Measurements from ENCODE around the gene AGAP1. TPM values are rescaled to one million over a fixed set of nuclear protein-coding genes. Genes with fewer than 3 reads are reported as not detected.
A peak's percentile ranks its signal among the peaks of the same experiment; 100 is the strongest.

AGAP1 gene
- total and polyA plus RNA-seq, 9 donors, result 5.7 to 32.2 (median 20.2) TPM

GRCh38 chr2:236051806-236052205 lies 558.0 kb downstream of the AGAP1 start:
- intact Hi-C loops (cut with DNase I), result no loop called here
- TF ChIP-seq, protein P1, sequence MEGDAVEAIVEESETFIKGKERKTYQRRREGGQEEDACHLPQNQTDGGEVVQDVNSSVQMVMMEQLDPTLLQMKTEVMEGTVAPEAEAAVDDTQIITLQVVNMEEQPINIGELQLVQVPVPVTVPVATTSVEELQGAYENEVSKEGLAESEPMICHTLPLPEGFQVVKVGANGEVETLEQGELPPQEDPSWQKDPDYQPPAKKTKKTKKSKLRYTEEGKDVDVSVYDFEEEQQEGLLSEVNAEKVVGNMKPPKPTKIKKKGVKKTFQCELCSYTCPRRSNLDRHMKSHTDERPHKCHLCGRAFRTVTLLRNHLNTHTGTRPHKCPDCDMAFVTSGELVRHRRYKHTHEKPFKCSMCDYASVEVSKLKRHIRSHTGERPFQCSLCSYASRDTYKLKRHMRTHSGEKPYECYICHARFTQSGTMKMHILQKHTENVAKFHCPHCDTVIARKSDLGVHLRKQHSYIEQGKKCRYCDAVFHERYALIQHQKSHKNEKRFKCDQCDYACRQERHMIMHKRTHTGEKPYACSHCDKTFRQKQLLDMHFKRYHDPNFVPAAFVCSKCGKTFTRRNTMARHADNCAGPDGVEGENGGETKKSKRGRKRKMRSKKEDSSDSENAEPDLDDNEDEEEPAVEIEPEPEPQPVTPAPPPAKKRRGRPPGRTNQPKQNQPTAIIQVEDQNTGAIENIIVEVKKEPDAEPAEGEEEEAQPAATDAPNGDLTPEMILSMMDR (IDR thresholded peaks at IDR 0.05), result no peak
- TF ChIP-seq EP300 (IDR thresholded peaks at IDR 0.05), result no peak
- TF ChIP-seq POLR2A (IDR thresholded peaks at IDR 0.05), result no peak
- Histone ChIP-seq H3K4me1 (ENCODE audit: insufficient read depth) (no peaks in the 10 kb centered on the region), H3K36me3 (no peaks in the 10 kb centered on the region), H3K4me3 (no peak overlapping the region), H3K27me3 (no peaks in the 10 kb centered on the region), H3K9me3 (no peaks in the 10 kb centered on the region), H3K27ac (no peak overlapping the region)
- WGBS, 3 donors, result 65 to 69% (median 68%) methylated on average over 11 of the region's 11 CpGs
- DNase-seq, result peak in 1 of 5 donors; percentile 31

DNA sequence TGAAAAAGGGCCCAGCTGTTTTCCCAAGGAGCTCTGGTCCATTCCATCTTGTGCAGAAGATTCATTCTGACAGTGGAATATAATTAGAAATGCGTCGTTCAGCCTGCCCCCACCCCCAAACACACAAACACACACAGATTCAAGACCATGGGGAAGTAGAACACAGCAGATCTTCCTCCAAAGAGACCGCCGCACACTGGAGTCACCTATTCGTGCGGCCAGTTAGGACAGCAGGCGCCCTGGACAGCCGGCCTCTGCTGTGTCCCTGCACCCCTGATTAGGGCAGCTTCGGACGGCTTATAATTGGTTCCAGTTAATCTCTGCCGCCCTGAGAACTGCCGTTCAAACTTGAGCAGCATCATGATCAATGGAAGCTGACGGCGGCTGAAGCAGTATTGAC lies 558.4 kb downstream of the AGAP1 start:
- H3K27ac ChIP-seq, result no peak overlapping the region
- no peak for DNase-seq
- no peak for TF ChIP-seq EP300 (IDR thresholded peaks at IDR 0.05)
- TF ChIP-seq, protein P1 (IDR thresholded peaks at IDR 0.05), result no peak
- TF ChIP-seq POLR2A (IDR thresholded peaks at IDR 0.05), result no peak
- no peaks in the 10 kb centered on the region for H3K4me1 ChIP-seq (ENCODE audit: insufficient read depth)
- no peak overlapping the region for H3K4me3 ChIP-seq
- no peaks in the 10 kb centered on the region for H3K36me3 ChIP-seq
- intact Hi-C loops (cut with DNase I), result no loop called here
- no peaks in the 10 kb centered on the region for H3K27me3 ChIP-seq
- H3K9me3 ChIP-seq, result no peaks in the 10 kb centered on the region
- 85 to 93% (median 88%) methylated on average over 14 of the region's 14 CpGs for WGBS, 3 donors

DNA sequence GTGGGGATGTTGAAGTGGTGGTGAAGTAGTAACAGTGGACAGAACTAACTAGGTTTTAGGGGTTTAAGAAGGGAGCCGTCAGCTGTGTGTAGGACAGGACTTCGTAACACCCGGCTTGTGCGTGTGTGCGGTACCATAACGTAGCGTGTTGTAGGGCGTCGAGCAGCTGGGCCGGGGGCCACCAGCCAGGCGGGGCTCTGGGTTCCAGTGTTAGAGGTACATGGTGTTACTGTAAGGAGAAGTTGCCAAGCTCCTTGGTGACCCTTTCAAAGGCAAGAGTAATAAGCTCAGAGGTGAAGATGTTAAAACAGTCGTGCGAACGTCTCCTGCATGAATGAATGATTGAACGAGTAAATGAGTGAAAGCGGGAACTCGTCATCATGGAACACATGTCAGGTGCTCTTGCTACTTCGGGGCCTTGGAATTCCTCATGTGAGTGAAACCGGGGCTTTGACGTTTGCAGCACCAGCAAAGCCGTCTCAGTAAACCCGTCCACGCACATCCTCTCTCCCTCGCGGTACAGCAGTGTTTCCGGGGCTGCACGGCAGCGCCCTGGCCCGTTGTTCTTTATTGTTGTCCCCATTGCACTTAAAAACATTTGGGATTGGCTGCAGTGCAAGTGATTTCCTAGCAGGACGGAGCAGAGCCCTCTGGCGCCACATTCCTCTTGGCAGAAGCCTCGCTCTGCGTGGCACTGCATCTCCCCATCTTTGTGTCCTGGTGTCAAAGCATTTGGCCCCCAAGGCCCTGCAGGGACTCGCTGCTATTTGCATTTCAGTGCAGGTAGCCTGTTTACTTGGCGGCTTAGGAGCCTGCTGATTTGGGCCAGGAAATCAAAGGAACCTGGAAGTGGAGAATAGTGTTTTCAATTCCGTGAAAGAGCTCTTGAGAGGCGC lies 559.3 kb downstream of the AGAP1 start:
- Histone ChIP-seq H3K4me3 (no peak overlapping the region), H3K9me3 (no peaks in the 10 kb centered on the region), H3K27me3 (no peaks in the 10 kb centered on the region), H3K4me1 (ENCODE audit: insufficient read depth) (no peaks in the 10 kb centered on the region), H3K27ac (no peak overlapping the region), H3K36me3 (no peaks in the 10 kb centered on the region)
- intact Hi-C loops (cut with DNase I), result no loop called here
- 89 to 90% (median 89%) methylated on average over 37 of the region's 37 CpGs for WGBS, 3 donors
- TF ChIP-seq, protein P1 (IDR thresholded peaks at IDR 0.05), result no peak
- TF ChIP-seq EP300 (IDR thresholded peaks at IDR 0.05), result no peak
- TF ChIP-seq POLR2A (IDR thresholded peaks at IDR 0.05), result no peak
- DNase-seq, result no peak

GRCh38 chr2:236054125-236054524 lies 560.3 kb downstream of the AGAP1 start:
- H3K27ac ChIP-seq, result no peak overlapping the region
- H3K4me1 ChIP-seq (ENCODE audit: insufficient read depth), result no peaks in the 10 kb centered on the region
- intact Hi-C loops (cut with DNase I), result no loop called here
- TF ChIP-seq EP300 (IDR thresholded peaks at IDR 0.05) (no peak), POLR2A (IDR thresholded peaks at IDR 0.05) (no peak)
- TF ChIP-seq, protein P1 (IDR thresholded peaks at IDR 0.05), result no peak
- no peak for DNase-seq
- no peaks in the 10 kb centered on the region for H3K36me3 ChIP-seq
- 62 to 65% (median 64%) methylated on average over 2 of the region's 2 CpGs for WGBS, 3 donors
- H3K27me3 ChIP-seq, result no peaks in the 10 kb centered on the region
- no peak overlapping the region for H3K4me3 ChIP-seq
- no peaks in the 10 kb centered on the region for H3K9me3 ChIP-seq
